Skin epidermis (tissue), 12 donors: ENCODE results near the gene RPIA.
"Not testable (repeated sequence)": the region's sequence is repeated elsewhere in the genome, so short reads cannot be mapped to it uniquely, and the experiment has no call there.

Experiments used
- H3K27ac ChIP-seq, 21 experiments: fragments of 200-600 bp; sonication (generic) in 11 of 21; one replicate each; pipeline ENCODE4 v1.5.0; 2020; ENCODE audit warnings: mild to moderate bottlenecking in 3 of 21, inconsistent platforms in 2 of 21, moderate library complexity in 2 of 21
- H3K4me3 ChIP-seq, 7 experiments: fragments of 200-600 bp; sonication (generic) in 2 of 7; one replicate each; pipeline ENCODE4 v1.5.0; 2020; ENCODE audit warnings: inconsistent platforms in 2 of 7, mild to moderate bottlenecking in 2 of 7, moderate library complexity in 1 of 7

RPIA gene

DNA sequence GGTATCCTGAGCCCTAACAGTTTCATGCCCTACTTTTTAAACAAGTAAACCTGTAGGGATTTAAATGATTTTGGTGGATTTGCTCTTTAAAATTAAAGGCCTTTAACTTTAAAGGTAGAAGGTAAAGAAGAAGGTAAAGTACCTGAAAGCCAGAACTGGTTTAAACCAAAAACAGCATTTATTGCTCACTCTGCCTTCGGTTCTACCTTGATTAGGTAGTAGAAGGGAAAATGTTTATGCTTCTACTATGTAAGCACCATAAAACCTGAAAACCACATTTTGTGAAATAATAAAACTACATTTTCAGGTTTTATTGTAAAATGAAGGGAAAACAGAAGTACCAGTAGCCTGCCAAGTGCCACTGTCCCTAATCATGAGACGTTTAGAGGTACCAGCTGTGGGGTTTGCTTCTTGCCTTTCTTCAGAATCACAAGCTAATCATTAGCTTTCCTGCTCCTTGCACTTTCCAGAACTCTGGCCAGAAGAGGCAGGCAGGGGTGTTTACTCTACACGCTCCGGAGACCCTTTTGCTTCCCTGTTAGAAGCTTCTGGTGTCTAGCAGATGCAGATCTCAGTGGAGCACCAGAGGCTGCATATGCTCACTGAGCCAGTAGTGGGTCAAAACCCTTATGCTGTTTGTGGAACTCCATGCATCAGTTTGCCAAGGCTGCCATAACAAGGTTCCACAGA, 33.3 kb downstream of the RPIA start:
- Histone ChIP-seq H3K27ac (no peak overlapping the region), H3K4me3 (no peak overlapping the region)

DNA sequence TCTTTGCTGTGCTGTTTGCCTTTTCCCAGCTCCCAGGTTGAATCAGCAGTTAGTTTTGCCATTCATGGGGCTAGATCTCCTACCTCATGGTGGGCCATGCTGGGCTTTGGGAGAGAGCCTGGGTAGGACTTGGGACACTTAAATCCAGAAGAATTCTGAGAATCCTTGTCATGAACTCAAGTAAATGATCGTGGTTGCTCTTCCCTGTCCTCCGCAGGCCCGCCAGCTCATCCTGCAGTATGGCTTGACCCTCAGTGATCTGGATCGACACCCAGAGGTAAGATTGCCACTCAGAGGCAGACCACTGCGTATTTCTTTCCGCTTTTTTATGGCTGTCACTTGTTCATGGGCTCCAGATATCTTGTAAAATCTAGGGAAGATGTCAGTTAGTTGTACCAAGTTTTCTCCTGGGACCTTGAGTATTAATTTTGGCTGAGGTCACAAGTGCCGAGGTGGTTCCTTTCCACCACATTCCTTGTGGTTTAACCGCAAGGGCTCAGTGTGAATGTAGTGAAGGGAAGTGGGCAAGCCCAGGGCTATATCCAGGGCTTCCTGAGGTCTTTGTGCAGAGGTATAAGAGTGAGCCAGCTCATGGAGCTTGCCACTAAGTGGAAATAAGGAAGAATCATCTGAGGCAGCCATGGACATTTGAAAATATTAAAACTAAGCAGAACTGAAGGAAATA, 37.7 kb downstream of the RPIA start:
- no peak overlapping the region for H3K4me3 ChIP-seq
- no peak overlapping the region for H3K27ac ChIP-seq

DNA sequence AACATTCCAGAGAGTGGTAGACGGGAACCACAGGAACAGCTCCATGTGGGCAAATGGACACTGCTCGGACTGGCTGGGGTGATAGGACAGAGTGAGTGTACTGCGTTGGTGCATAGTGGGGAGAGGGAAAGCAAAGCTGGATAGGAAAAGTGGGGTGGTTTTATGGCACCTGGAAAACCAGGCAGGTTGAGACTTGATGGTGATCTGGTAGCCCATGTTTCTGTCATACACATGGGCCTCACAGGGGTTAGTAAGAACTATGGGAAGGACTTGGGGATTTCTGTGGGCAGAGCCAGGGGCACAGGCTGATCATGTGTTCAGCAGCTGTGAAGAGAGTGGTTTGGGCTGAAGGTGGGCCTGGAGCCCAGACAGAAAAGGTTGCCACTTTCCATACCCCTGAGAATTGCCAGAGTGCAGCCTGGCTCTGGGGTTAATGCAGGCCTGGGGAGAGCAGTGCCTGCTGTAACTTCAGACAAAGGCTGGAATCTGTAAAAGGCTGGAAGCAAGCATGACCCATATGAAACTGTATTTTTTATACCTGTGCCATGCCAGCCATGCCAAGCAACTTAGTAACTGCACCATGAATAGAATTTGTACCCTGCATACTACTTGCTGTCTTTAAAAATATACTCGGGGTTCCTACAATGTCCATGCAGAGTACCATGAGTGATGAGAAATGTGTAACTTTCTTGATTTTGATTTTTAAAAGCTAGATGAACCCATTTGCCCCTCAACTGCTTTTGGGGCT, 41.9 kb downstream of the RPIA start:
- Histone ChIP-seq H3K27ac (no peak overlapping the region), H3K4me3 (no peak overlapping the region)

DNA sequence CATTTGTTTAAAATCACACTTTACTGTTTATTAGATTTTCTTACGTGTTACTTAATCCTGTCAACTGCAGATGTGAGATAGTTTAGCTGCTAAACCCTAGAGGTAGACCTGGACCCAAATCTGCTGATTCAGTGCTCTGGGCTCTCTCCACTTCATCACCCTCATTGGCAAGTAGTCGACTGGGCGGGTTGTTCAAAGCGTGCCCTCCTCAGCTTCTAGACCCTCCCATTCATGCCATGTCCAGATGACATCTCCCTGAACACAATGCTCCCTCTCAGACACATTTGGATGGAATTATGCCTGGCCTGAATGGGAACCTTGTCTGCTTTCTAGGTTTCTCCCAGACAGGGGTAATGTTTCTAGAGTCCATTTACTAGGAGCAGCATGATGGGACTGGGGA, 43.7 kb downstream of the RPIA start:
- Histone ChIP-seq H3K27ac (no peak overlapping the region), H3K4me3 (no peak overlapping the region)

DNA sequence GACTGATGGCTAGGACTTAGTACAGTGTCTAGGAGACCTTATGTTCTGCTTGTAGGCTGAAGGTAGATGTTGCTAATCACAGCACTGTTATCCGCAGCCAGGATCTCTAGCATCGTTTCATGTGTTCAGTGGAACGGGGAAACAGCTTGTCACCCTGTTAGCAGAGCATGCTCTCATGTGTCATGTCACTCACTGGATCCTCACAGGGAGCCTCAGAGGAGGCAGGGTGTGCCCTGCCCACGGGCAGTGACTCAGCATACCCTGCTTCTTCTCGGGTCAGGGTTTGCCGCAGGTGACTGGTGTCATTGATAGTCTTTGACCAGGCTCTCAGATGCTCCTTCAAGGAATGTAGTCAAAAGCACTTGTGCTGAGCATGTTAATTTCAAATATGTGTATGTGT, 44.4 kb downstream of the RPIA start:
- Histone ChIP-seq H3K4me3 (no peak overlapping the region), H3K27ac (no peak overlapping the region)

DNA sequence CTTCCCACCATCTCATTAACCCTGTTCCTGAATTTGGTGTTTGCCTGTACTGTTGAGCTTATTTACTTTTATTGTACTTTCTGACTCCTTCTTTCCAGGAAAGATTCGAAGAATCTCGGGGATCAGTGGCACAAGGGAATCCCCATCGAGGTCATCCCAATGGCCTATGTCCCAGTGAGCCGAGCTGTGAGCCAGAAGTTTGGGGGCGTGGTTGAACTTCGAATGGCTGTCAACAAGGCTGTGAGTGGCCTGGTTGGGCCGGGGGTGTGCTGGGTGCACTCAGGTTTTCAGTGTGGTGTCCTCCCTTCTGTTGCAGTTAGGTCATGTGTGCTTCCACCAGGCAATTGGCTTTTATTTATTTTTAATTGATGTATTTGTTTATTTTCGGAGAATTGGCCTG, 45.0 kb downstream of the RPIA start:
- Histone ChIP-seq H3K27ac (peak overlapping the region in 3 of 21 experiments; percentile 29 to 54 (median 52)), H3K4me3 (no peak overlapping the region)

DNA sequence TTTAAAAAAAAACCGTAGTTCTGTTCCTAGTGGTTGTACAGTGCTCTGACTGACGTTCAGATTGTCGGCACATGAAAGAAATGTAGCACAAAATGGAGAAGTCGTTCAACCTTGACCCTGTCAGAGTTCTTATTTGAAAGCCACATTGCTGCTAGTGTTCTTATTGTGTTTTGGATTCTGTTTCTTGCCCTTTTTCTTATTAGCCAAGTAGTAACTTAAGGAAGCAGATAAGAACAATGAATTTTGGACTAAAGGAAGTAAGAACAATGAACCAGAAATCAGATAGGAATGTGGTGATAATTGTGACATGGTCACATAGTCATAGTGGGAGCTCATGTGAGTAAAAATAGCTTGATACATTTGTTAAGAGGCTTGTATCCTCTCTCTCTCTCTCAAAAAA, 45.9 kb downstream of the RPIA start:
- Histone ChIP-seq H3K4me3 (no peak overlapping the region), H3K27ac (peak overlapping the region in 3 of 21 experiments; percentile 29 to 54 (median 52))

DNA sequence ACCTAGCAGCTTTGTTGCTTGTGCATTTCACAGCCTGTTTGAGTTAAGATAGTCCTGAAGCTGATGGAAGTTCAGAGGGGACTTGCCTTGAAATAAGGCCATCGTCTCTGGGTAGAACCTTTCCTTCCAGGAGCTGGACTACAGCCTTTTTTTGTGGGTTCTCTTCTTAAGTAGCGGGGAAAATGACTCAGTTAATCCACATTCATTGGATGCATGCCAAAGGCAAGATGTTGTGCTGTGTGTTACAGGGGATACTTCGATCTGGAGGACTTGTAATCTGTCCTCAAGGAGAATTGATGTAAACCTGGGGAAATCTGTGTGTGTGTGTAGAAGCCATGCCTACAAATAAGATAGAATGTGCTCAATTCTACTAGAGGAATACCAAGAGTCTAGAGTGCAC, 46.8 kb downstream of the RPIA start:
- no peak overlapping the region for H3K4me3 ChIP-seq
- peak overlapping the region in 3 of 21 experiments; percentile 13 to 56 (median 45) for H3K27ac ChIP-seq

DNA sequence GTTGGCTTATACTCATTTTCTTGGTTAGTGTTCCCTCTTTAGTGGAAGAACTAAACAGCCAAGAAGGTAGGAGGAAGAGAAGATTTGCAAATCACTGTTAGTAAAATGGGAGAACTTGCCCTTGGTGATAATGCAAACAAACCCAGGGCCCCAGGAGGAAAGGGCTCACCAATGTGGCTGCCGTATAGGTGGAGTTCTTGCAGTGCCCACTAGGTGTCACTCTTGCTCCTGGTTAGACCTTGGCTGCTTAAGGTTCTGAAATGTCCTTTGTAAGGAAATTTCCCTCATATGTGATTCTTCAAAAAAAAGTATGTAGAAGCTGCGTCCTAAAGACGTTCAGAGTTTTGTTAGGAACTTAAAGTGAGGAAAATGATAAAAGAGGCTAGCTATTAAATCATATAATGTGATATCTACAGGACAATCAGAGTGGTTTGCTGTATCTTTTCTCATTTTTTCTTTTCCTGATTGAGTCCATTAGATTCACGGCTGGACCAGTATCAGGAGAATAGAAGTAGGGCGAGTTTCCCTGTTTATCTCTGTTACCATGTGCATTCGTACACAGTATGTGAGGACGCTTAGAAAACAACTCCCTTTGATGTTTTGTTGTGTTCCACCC, 48.6 kb downstream of the RPIA start:
- no peak overlapping the region for H3K27ac ChIP-seq
- no peak overlapping the region for H3K4me3 ChIP-seq

DNA sequence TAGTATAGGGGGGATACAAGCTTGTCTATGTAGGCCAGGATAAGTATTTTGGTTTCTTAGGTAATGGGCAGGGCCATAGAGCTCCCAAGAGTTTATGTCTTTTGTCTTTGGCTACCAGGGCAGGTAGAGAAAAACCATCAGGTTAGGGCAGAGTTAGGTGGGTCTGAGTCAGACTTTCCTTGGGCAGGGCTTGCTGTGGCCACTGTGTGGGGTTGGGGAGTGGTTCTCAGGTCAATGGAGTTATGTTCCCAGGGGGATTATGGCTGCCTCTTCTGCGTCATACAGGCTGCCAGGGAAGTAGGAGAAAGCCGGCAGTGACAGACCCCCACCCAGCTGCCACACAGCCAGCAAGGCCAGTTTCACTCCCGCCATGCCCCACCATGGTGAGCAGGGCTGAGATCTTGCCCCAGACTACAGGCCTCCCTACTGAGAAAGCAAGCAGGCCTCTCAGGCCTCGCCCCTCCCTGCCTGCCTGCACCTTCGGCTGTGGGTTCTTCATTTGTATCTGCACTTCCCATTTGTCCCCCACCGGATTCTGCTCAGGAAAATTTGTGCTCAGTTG, 55.5 kb downstream of the RPIA start:
- no peak overlapping the region for H3K27ac ChIP-seq
- H3K4me3 ChIP-seq = no peak overlapping the region

DNA sequence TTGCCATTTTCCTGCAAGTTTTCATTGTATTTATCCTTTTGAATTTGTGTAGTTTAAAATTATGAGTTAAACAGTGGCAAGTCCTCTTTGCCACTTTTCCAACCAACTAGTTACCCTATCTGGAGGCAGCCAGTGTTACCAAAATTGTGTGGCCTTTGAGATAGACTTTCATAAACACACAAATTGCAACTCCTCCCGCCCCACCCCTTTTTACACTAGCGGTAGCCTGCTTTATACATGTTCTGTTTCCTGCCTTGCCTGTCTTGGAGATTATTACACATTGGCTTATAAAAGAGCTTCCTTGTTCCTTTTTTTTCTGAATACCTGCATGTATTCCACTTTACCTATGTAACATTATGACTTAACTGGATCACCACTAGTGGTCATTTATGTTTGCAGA, 56.5 kb downstream of the RPIA start:
- Histone ChIP-seq H3K27ac (no peak overlapping the region), H3K4me3 (no peak overlapping the region)

DNA sequence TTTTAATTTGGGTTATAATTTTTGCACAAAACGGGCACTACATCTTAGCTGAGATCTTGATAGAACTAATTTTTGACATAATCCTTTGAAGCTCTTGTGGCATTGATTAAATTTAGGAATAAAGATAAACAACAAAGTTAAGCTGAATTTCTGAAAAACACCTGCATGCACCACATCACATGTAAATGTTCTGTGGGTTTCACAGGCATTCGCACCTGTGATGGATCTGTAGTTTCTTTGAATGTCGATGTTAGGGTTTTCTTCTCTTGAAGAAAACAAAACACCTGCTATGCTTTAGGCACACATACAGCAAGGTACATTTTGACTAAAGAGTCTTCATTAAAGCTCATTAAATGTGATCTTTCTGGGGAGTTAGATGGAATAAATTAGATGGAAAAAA, 60.3 kb downstream of the RPIA start:
- Histone ChIP-seq H3K4me3 (no peak overlapping the region), H3K27ac (no peak overlapping the region)

DNA sequence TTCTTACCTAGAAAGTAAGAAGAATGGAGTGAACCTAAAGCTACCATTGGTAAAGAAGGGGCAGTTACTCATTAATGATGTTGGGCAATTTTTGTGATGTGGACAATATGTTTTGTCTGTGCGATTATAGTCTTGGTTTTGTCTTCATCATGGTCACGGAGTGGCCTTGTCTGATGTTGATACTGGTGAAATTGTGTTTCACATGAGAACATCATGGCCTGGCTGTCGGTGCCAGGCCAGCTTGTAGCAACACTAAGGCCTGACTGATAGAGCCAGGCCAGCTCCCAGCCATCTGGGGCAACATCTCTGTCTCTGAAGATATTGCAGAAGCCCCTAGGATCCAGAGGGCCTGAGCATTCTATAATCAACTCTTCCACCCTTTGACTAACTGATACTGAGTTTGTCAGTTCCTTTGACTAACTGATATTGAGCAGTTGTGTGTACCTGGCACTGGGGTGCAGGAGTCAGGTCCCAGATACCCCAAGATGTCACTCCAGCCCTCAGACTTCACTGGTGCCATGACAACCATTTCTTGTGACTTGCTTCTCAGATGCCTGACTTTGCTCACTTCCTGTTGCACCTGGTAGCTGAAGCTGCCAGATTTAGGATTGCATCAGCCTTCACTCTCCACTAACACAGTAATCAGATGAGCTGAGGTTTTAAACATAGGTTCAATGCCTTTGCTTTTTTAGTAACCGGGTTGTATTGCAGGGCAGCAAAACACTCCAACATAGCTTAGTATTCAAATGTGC, 62.5 kb downstream of the RPIA start:
- Histone ChIP-seq H3K27ac (no peak overlapping the region), H3K4me3 (no peak overlapping the region)

DNA sequence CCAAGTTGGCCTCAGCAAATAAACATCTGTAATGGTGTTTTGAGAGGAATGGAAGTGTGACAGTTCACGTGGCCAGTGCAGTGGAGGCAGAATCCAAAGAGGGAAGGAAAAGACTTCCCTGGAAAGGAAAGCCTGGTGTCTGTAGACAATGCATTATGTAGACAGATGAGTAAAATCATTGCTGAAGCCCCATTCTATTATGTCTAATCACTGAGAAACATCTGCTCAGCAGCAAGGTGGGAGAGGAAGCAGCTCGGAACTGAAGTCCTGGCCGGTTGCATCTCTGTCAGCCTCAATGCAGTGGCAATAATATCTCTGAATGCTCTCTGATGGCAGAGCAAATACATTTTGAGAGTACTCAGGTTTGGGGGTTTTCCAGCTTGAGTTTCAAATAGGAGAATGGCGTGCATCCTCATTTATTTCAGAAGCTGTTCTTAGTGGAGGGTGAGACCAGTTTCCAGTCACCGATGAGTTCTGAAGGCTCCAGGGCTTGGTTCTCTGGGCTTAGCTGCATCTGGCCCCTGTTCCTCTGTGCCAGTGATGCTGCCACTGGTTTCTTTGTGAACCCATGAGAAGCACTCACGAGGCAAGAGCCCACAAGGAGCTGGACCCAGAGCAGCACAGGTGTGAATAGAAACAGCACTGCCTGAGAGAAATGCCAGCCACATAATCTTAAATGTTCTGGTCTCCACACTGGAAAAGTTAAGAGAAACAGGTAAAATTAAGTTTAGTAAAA, 63.3 kb downstream of the RPIA start:
- H3K27ac ChIP-seq = no peak overlapping the region

DNA sequence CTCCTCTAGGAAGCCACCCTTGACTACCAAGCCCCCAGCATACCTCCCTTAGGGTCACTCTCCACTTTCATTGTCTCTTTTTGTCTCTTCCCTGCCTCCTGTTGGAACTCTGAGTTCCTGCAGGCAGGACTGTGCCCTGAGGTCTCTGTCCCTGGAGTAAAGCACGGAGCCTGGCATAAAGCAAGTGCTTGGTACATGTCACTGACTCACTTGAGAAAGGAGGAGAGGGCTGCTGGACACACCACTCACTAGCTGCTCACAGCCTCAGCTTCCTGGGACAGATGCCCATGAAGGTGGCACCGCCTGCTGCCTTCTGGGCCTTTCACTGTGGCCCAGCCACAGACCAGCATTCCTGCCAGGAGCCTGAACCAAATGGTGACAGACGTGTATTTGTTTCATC, 64.4 kb downstream of the RPIA start:
- H3K4me3 ChIP-seq = no peak overlapping the region
- no peak overlapping the region for H3K27ac ChIP-seq

More for the DNA sequence above, 63.3 kb downstream of the RPIA start:
- H3K4me3 ChIP-seq = no peak overlapping the region

DNA sequence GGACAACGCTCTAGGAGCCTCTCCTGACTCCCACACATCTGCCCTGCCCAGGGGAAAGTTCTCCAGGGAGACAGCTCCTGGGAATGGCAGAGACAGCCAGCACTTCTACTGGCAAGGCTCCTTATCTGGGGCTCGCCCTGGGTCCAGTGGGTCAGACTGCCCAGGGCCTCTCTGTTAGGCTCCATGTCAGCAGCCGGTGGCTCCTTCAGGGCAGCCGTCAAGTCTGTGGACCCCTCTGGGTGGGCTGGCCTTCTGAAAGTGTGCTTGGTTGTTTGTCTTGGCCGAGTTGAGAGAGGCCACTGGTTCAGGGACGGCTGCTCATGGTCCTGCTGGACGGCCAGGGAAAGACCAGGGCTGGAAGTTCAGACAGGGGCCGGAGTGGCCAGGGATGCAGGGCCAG, 65.6 kb downstream of the RPIA start:
- no peak overlapping the region for H3K4me3 ChIP-seq
- no peak overlapping the region for H3K27ac ChIP-seq

DNA sequence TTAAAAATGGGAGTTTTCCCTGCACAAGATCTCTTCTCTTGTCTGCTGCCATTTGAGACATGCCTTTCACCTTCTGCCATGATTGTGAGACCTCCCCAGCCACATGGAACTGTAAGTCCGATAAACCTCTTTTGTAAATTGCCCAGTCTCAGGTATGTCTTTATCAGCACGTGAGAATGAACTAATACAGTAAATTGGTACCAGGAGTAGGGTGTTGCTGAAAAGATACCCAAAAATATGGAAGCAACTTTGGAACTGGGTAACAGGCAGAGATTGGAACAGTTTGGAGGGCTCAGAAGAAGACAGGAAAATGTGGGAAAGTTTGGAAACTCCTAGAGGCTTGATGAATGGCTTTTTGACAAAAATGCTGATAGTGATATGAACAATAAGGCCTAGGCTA, 67.2 kb downstream of the RPIA start:
- not testable (repeated sequence) for H3K27ac ChIP-seq, H3K4me3 ChIP-seq

DNA sequence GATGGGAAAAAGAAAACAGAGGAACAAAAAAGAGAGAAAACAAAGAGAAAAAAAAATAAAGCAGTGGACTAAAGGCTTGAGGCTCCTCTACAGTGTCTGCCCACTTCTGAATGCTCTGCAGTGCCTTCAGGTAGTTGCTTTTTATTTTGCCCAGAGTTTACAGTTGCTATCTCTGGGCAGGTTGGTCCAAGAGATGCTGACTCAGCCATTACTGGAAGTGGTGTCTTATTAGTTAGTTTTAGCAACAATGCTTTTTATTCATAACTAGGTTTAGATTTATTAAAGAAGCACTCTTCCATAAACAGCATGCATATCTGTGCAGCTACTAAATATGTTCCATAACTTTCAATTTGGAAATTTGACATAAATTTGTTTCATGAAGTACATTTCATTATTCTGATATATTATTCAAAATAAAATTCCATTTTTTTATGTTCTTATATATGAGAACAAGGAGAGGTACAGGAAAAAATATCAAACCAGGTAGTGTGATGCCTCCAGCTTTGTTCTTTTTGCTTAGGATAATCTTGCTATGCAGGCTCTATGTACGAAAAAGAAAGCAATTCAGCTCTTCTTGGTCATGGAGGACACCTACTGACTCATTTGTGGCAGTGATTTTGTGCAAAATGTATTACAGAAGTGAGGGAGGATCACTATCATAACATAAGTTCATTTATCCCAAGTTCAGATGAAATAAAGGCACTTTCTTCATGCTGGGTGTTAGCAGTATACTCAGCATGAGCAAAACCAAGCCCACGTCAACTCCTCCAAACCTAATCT, 69.5 kb downstream of the RPIA start:
- H3K4me3 ChIP-seq = no peak overlapping the region
- H3K27ac ChIP-seq = no peak overlapping the region
